Measurements from ENCODE around the gene ZBED4. TPM values are rescaled to one million over a fixed set of nuclear protein-coding genes. Genes with fewer than 3 reads are reported as not detected.

The ZBED4 gene
- total and polyA plus RNA-seq, 12 donors: 2.6 to 5.9 (median 4.2) TPM

DNA sequence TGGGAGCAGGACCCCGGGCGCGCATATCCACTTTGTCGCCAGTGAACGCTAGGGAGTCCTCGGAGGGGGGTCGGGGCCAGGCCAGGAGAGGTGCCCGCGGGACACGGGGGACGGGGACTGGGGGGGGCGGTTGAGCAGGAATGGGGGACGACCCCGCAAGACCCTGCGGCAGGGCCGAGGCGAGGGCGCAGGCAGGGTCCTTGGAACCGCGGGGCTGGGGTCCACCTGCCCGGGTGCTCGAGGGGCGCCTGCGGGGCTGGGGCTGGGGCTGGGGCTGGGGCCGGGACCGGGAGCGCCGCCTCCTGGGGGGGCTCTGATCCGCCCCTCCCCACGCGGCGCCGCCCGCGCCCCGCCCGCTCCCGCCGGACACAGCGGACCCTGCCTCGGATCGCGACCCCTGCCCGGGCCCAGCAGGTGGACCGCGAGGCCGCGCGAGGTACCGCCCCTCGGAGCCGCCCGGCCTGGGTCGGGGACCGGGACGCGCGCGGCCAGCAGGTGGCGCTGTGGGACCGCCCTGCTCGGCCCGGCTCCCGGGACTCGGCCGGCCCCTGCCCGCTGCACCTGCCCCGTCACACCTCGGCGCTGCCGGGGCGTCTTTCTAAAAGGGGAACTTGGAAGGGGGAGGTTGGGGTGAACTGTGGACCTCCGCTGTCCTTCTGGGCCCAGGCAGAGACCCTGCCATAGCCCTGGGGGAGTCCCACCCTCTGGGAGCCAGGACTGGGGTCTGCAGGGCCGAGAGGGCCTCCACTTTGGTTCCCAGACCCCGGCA is 75.8 kb downstream of the ZBED4 start:
- peak; percentile 23 to 72 (median 54) for ATAC-seq
- Histone ChIP-seq H3K4me1 (peaks cover 18 to 58% (median 45%) of the 10 kb centered on the region in 9 donors), H3K9me3 (no peaks in the 10 kb centered on the region), H3K27ac (peak overlapping the region in 1 of 10 donors; percentile 6), H3K4me3 (peak overlapping the region in 1 of 10 donors; percentile 8), H3K36me3 (peaks cover 0 to 24% (median 0%) of the 10 kb centered on the region in 9 donors), H3K27me3 (peaks cover 0 to 10% (median 6%) of the 10 kb centered on the region in 7 donors)
- intact Hi-C loops (cut with DNase I): loop anchor here in 7 of 10 donors (1.0 to 10.0 kb wide), 6 partner anchors 65 to 278 kb away; no protein-coding TSS in a partner anchor
- WGBS, 2 donors: 5 to 7% methylated on average over 45 to 75 of the region's 75 CpGs
- DNase-seq: peak in 1 of 2 donors; percentile 77
- TF ChIP-seq, protein P1, sequence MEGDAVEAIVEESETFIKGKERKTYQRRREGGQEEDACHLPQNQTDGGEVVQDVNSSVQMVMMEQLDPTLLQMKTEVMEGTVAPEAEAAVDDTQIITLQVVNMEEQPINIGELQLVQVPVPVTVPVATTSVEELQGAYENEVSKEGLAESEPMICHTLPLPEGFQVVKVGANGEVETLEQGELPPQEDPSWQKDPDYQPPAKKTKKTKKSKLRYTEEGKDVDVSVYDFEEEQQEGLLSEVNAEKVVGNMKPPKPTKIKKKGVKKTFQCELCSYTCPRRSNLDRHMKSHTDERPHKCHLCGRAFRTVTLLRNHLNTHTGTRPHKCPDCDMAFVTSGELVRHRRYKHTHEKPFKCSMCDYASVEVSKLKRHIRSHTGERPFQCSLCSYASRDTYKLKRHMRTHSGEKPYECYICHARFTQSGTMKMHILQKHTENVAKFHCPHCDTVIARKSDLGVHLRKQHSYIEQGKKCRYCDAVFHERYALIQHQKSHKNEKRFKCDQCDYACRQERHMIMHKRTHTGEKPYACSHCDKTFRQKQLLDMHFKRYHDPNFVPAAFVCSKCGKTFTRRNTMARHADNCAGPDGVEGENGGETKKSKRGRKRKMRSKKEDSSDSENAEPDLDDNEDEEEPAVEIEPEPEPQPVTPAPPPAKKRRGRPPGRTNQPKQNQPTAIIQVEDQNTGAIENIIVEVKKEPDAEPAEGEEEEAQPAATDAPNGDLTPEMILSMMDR (IDR thresholded peaks at IDR 0.05): peak; percentile 70 to 98 (median 87)

DNA sequence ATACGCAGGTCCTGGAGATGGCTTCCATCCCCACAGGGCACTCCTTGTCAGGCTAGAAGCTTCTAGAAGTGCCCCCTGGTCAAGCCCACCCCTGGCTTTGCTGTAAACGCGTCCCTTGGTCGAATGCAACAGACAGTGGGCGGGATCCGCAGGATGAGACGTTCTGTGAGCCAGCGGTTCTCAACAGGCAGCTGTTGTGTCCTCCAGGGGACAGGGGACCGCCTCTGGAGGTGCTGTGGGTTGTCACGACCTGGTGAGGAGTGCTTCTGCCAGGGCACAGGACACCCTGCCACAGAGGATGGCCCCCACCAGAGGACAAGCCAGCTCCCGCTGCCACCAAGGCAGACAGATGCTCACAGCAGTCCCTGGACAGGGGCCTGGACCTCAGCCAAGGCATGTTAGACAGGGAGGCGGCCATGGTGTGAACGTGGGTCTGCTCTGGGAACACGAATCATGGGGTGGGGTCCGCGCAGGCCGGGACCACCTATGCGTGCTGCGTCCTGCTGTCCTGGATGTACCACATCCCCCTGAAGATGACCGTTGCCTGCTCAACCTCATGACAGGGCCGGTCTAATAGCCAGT is 76.4 kb downstream of the ZBED4 start:
- peak overlapping the region in 2 of 10 donors; percentile 44 to 99 for H3K27ac ChIP-seq
- ATAC-seq: no peak
- intact Hi-C loops (cut with DNase I): loop anchor here (1.0 to 10.0 kb wide), 11 partner anchors 37 to 277 kb away; partner anchors contain the start of gene SELENOO (in 2 of the 10)

DNA sequence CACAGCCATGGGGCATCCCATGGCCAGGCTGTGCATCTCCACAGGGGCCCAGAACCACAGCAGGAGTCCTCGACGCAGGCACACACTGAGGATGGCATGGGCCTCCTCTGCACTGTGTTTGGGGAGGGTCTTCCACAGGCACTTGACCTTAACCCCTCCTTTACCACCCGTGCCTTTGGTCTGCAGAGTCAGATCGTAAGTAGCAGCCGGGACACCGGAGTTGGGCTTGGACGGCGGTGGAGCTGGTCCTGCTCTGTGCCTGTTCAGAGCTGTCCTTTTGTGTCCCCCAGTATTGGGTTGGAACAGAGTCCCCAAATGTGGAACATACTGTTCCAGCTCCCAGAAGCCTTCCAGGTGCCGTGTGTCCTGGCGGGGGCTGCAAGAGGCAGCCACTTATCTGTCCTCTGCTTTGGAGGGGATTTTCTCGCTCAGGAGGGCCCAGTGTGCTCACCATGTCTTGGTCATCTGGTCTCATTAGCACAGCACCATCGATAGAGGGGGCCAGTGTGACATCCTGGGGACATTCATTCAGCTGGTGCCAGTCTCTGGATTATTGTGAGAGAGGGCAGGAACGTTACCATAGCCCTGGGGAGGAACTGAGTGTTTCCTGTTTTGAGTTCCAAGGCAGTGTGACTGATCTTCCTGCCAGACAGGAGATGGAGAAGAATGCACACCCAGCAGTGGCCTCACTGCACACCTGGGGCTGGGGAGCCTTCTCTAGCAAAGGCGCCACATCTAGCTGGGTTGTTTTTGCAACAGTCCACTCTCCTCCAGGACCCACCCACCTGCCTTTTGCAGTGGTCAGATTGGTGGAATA is 77.2 kb downstream of the ZBED4 start:
- H3K4me3 ChIP-seq: no peak overlapping the region
- ATAC-seq (peak; percentile 14 to 74 (median 46)), DNase-seq (peak in 1 of 2 donors; percentile 83)
- H3K27ac ChIP-seq: peak overlapping the region in 7 of 10 donors; percentile 2 to 99 (median 44)
- peaks cover 0 to 10% (median 6%) of the 10 kb centered on the region in 7 donors for H3K27me3 ChIP-seq
- 40 to 47% methylated on average over 14 of the region's 14 CpGs for WGBS, 2 donors
- H3K9me3 ChIP-seq: no peaks in the 10 kb centered on the region
- H3K4me1 ChIP-seq: peaks cover 24 to 61% (median 53%) of the 10 kb centered on the region in 9 donors
- intact Hi-C loops (cut with DNase I): loop anchor here in 9 of 10 donors (1.0 to 10.0 kb wide), 9 partner anchors 36 to 274 kb away; partner anchors contain the start of gene SELENOO (in 2 of the 9)
- TF ChIP-seq, protein P1 (IDR thresholded peaks at IDR 0.05): peak; percentile 49 to 85 (median 79)
- H3K36me3 ChIP-seq: peaks cover 0 to 14% (median 0%) of the 10 kb centered on the region in 9 donors

More for the DNA sequence above, 76.4 kb downstream of the ZBED4 start:
- H3K4me1 ChIP-seq: peaks cover 24 to 65% (median 52%) of the 10 kb centered on the region in 9 donors
- no peak overlapping the region for H3K4me3 ChIP-seq
- DNase-seq: no peak
- peaks cover 0 to 21% (median 0%) of the 10 kb centered on the region in 9 donors for H3K36me3 ChIP-seq
- peaks cover 0 to 10% (median 6%) of the 10 kb centered on the region in 7 donors for H3K27me3 ChIP-seq
- 61 to 69% methylated on average over 21 of the region's 21 CpGs for WGBS, 2 donors
- H3K9me3 ChIP-seq: no peaks in the 10 kb centered on the region
- TF ChIP-seq, protein P1 (IDR thresholded peaks at IDR 0.05): no peak
